Smooth muscle cell (in vitro differentiated cells): ENCODE results near the gene SLC6A6. TPM values are rescaled to one million over a fixed set of nuclear protein-coding genes. Genes with fewer than 3 reads are reported as not detected.
"Not testable (repeated sequence)": the region's sequence is repeated elsewhere in the genome, so short reads cannot be mapped to it uniquely, and the experiment has no call there.

Experiments
- DNase-seq: peaks from one replicate; lab custom pipeline; 2025; ENCODE audit not compliant: unreplicated experiment; lab: John Stamatoyannopoulos, UW
- H2AFZ ChIP-seq: fragments of 200-600 bp; sonication (generic); 2 replicates; pipeline ENCODE4 v1.6.0; 2016; ENCODE audit warnings: antibody characterized with exemption, low read depth, mild to moderate bottlenecking
- H3F3A ChIP-seq: fragments of 200-600 bp; sonication (generic); 2 replicates; pipeline ENCODE4 v1.6.0; 2017; ENCODE audit warnings: antibody characterized with exemption, low read depth
- H3K27ac ChIP-seq: fragments of 200-600 bp; sonication (generic); 2 replicates; pipeline ENCODE4 v1.5.1; 2016; ENCODE audit warnings: low read depth, mild to moderate bottlenecking
- H3K27me3 ChIP-seq: fragments of 200-600 bp; sonication (generic); 2 replicates; pipeline ENCODE4 v1.6.1; 2016; ENCODE audit warnings: low read depth, mild to moderate bottlenecking
- H3K36me3 ChIP-seq: fragments of 200-600 bp; sonication (generic); 2 replicates; pipeline ENCODE4 v1.5.1; 2016; ENCODE audit warnings: low read depth
- H3K4me1 ChIP-seq: fragments of 200-600 bp; sonication (generic); 2 replicates; pipeline ENCODE4 v1.5.1; 2016; ENCODE audit warnings: low read depth
- H3K4me2 ChIP-seq: fragments of 200-600 bp; sonication (generic); 2 replicates; pipeline ENCODE4 v1.6.0; 2016; ENCODE audit warnings: mild to moderate bottlenecking
- H3K4me3 ChIP-seq: fragments of 200-600 bp; sonication (generic); 2 replicates; pipeline ENCODE4 v1.5.1; 2016; ENCODE audit warnings: mild to moderate bottlenecking
- H3K79me2 ChIP-seq: fragments of 200-600 bp; sonication (generic); 2 replicates; pipeline ENCODE4 v1.6.0; 2016; ENCODE audit warnings: low read depth, mild to moderate bottlenecking
- H3K9ac ChIP-seq: fragments of 200-600 bp; sonication (generic); 2 replicates; pipeline ENCODE4 v1.6.0; 2016; ENCODE audit warnings: low read depth
- H3K9me3 ChIP-seq: fragments of 200-600 bp; sonication (generic); replicated peaks from 2 replicates; pipeline ENCODE4 v1.5.1; 2016; ENCODE audit warnings: low read depth
- H4K20me1 ChIP-seq: fragments of 200-600 bp; sonication (generic); 2 replicates; pipeline ENCODE4 v1.6.0; 2016; ENCODE audit warnings: low read depth
- WGBS: methylation state at CpG from one replicate; pipeline ENCODE4 v1.1.7; 2016; ENCODE audit warnings: low lambda C conversion rate; 5-methylcytosine and 5-hydroxymethylcytosine counted together
- polyA plus RNA-seq: library from polyadenylated mRNA; unstranded; fragments of >200 nt; fragmentation: Nextera tagmentation; extraction: Ambion mirVana; gene quantifications from 2 replicates; pipeline ENCODE4 v1.2.1, GENCODE V29; 2016
- total RNA-seq: library from RNA; depleted of rRNA; stranded (reverse); fragments of >200 nt; gene quantifications from 2 replicates; pipeline ENCODE4 v1.2.3, GENCODE V29; 2014
- TF ChIP-seq, protein P1 (sequence below): fragments of 200-600 bp; sonication (generic); IDR thresholded peaks from 2 replicates; pipeline ENCODE4 v1.5.1; 2017; ENCODE audit warnings: borderline replicate concordance, mild to moderate bottlenecking, antibody characterized with exemption; ENCODE audit not compliant: insufficient read depth, poor library complexity, severe bottlenecking

The SLC6A6 gene
- total and polyA plus RNA-seq, 2 experiments from 2014 or later = 9.4 to 11.7 TPM

DNA sequence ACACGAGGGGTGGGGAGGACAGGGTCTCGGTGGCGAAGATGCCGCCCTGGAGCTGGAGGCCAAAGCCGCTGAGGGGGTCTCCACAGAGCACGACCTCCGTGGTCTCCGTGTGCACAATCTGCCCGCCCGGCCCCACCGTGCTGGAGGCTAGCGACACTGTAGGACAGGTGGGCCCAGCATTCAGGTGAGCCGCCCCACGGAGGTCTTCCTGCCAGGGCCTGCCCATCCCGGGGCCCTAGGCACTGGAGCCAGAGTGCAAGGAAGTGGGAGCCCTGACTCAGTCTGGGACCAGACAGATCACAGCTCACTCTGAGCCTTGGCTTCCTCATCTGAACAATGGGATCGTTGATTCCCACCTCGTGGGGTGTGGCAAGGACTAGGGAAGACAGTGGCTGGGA is 111.9 kb downstream of the SLC6A6 start:
- 92% methylated on average over 17 of the region's 17 CpGs for WGBS
- no peak overlapping the region for H2AFZ ChIP-seq

DNA sequence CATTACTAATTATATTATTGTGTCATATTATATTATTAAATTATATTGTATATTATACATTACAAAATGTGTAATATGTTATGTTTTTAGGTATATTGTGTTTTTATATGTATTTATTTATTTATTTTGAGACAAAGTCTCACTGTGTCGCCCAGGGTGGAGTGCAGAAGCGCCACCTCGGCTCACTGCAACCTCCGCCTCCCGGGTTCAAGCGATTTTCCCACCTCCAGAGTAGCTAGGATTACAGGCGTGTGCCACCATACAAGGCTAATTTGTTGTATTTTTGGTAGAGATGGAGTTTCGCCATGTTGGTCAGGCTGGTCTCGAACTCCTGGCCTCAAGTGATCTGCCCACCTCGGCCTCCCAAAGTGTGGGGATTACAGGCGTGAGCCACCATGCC is 113.1 kb downstream of the SLC6A6 start:
- not testable (repeated sequence) for H3K4me1 ChIP-seq, H3F3A ChIP-seq, H3K4me2 ChIP-seq, H3K4me3 ChIP-seq, H3K27ac ChIP-seq, H3K9ac ChIP-seq, H3K9me3 ChIP-seq, DNase-seq, H3K36me3 ChIP-seq, H3K27me3 ChIP-seq, H4K20me1 ChIP-seq, H3K79me2 ChIP-seq, H2AFZ ChIP-seq
- 98% methylated on average over 11 of the region's 11 CpGs for WGBS

More for the DNA sequence above, 111.9 kb downstream of the SLC6A6 start:
- Histone ChIP-seq H4K20me1 (no peaks in the 10 kb centered on the region), H3K36me3 (no peaks in the 10 kb centered on the region), H3K79me2 (no peaks in the 10 kb centered on the region), H3K4me2 (no peak overlapping the region), H3K27me3 (no peaks in the 10 kb centered on the region), H3K9me3 (no peaks in the 10 kb centered on the region), H3K27ac (no peak overlapping the region), H3K9ac (no peak overlapping the region), H3K4me1 (no peaks in the 10 kb centered on the region), H3F3A (no peaks in the 10 kb centered on the region), H3K4me3 (no peak overlapping the region)
- TF ChIP-seq, protein P1, sequence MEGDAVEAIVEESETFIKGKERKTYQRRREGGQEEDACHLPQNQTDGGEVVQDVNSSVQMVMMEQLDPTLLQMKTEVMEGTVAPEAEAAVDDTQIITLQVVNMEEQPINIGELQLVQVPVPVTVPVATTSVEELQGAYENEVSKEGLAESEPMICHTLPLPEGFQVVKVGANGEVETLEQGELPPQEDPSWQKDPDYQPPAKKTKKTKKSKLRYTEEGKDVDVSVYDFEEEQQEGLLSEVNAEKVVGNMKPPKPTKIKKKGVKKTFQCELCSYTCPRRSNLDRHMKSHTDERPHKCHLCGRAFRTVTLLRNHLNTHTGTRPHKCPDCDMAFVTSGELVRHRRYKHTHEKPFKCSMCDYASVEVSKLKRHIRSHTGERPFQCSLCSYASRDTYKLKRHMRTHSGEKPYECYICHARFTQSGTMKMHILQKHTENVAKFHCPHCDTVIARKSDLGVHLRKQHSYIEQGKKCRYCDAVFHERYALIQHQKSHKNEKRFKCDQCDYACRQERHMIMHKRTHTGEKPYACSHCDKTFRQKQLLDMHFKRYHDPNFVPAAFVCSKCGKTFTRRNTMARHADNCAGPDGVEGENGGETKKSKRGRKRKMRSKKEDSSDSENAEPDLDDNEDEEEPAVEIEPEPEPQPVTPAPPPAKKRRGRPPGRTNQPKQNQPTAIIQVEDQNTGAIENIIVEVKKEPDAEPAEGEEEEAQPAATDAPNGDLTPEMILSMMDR = no peak
- DNase-seq = no peak

DNA sequence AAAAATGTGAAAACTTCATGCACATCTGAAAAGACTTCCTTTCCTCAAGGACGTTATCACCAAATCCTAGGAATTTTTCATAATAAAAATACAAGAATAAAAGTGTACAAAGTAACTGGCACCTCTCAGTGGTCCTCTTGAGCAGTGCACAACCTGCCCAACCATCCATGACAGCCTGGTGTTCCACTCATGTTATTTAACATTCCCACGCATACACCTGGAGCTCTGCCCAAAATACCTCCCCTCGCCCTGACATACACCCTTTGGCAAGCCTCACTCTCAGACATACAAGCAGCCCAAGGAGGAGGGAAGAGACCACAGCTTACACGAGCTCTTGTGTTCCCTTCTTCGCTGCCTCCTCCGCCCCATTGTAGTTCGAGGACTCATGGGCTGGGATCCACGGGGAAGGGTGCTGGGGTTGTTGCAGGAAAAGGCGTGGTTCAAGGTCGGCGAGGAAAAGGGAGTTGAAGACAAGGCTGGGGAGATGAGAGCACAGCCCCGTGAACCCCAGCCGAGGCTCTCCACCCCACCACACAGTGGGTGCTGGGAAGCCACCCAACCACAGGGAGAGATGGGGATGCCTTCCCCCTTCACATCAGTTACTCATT is 114.4 kb downstream of the SLC6A6 start:
- Histone ChIP-seq H3K4me2 (no peak overlapping the region), H3F3A (no peaks in the 10 kb centered on the region), H3K27me3 (no peaks in the 10 kb centered on the region), H3K9me3 (no peaks in the 10 kb centered on the region), H4K20me1 (no peaks in the 10 kb centered on the region), H3K36me3 (no peaks in the 10 kb centered on the region), H3K4me1 (no peaks in the 10 kb centered on the region), H3K79me2 (no peaks in the 10 kb centered on the region), H2AFZ (no peak overlapping the region), H3K9ac (no peak overlapping the region), H3K27ac (no peak overlapping the region), H3K4me3 (no peak overlapping the region)
- TF ChIP-seq, protein P1 = no peak
- WGBS = 91% methylated on average over 12 of the region's 13 CpGs
- DNase-seq = no peak

DNA sequence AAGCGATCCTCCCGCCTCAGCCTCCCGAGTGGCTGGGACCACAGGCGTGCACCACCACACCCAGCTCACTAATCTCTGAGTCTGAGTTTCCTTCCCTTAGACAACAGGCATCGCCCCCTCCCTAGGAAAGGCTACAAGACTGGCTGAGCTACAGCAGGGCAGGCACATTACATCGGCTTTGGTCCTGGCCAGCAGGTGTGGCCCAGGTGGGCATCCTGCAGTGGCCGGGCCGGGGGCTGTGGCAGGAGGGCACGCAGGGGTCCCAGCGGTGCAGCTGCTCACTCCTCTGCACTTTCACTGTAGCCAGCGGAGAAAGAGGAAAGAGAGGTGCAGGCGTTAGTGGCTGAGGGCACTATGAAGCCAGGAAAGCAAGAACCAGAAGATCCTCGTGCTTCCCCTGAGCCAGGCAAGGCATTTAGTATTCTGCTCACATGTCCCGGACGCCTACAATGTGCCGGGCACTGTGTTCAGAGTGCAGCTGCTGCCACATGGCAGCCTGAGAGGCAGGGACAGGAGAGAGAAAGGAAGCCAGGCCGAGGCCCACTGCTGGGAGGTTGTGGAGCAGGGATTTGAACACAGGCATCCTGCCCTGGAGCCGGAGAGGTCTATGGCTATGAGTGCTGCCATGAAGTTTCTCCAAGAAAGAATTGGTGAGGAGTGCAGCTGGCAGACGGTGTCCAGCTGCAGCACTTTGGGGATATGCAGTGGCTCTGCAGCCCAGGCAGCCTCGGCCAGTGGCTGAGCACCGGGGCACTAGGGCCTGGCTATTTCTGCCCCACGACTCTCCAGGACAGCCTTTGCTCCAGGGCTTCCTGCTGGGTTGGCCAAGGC is 115.4 kb downstream of the SLC6A6 start:
- whole genome bisulfite sequencing = 92% methylated on average over 21 of the region's 22 CpGs
- Histone ChIP-seq H3K4me2 (no peak overlapping the region), H3K36me3 (no peaks in the 10 kb centered on the region), H2AFZ (no peak overlapping the region), H3K9me3 (no peaks in the 10 kb centered on the region), H3F3A (no peaks in the 10 kb centered on the region), H3K4me1 (no peaks in the 10 kb centered on the region), H3K27ac (no peak overlapping the region), H4K20me1 (no peaks in the 10 kb centered on the region), H3K27me3 (no peaks in the 10 kb centered on the region), H3K9ac (no peak overlapping the region), H3K4me3 (no peak overlapping the region), H3K79me2 (no peaks in the 10 kb centered on the region)
- TF ChIP-seq, protein P1 = no peak
- DNase-seq = no peak
